Choroid plexus epithelial cell (primary cell): ENCODE measurements around the gene GRAMD1B.

Experiments used
- DNase-seq: peaks from one replicate; pipeline ENCODE4 v3.0.0-alpha.2; 2010; ENCODE audit warnings: low read depth
- H3K4me3 ChIP-seq: 2 replicates; pipeline ENCODE4 v1.5.1; 2011; ENCODE audit warnings: low read depth, mild to moderate bottlenecking, control low read depth, low read length, moderate library complexity
- CTCF ChIP-seq: conservative IDR thresholded peaks from 2 replicates; pipeline ENCODE4 v1.5.1; 2011; ENCODE audit warnings: low read depth, mild to moderate bottlenecking, control low read depth, inconsistent platforms, low read length, moderate library complexity

The GRAMD1B gene

GRCh38 chr11:123603666-123604065 is 173.6 kb downstream of the GRAMD1B start:
- no peak overlapping the region for H3K4me3 ChIP-seq
- TF ChIP-seq CTCF: no peak
- no peak for DNase-seq

GRCh38 chr11:123607781-123608180 is 177.7 kb downstream of the GRAMD1B start:
- H3K4me3 ChIP-seq: no peak overlapping the region
- TF ChIP-seq CTCF: no peak
- DNase-seq: no peak

GRCh38 chr11:123608371-123608770 is 178.3 kb downstream of the GRAMD1B start:
- H3K4me3 ChIP-seq: no peak overlapping the region
- no peak for TF ChIP-seq CTCF
- no peak for DNase-seq

- TF ChIP-seq CTCF: no peak
- no peak for DNase-seq
- no peak overlapping the region for H3K4me3 ChIP-seq
Measured at GRCh38 chr11:123608945-123609344, 178.9 kb downstream of the GRAMD1B start.

GRCh38 chr11:123611698-123612097 is 181.6 kb downstream of the GRAMD1B start:
- no peak overlapping the region for H3K4me3 ChIP-seq
- no peak for TF ChIP-seq CTCF
- no peak for DNase-seq

GRCh38 chr11:123616505-123617198 is 186.6 kb downstream of the GRAMD1B start:
- TF ChIP-seq CTCF: no peak
- peak; percentile 41 for DNase-seq
- H3K4me3 ChIP-seq: no peak overlapping the region

GRCh38 chr11:123622576-123622975 is 192.5 kb downstream of the GRAMD1B start:
- no peak for TF ChIP-seq CTCF
- no peak overlapping the region for H3K4me3 ChIP-seq
- no peak for DNase-seq
